ENCODE measurements around the gene ERAS. TPM values are rescaled to one million over a fixed set of nuclear protein-coding genes. Genes with fewer than 3 reads are reported as not detected.

Gene ERAS
- total RNA-seq, 1 experiment from 2014 or later: not detected

DNA sequence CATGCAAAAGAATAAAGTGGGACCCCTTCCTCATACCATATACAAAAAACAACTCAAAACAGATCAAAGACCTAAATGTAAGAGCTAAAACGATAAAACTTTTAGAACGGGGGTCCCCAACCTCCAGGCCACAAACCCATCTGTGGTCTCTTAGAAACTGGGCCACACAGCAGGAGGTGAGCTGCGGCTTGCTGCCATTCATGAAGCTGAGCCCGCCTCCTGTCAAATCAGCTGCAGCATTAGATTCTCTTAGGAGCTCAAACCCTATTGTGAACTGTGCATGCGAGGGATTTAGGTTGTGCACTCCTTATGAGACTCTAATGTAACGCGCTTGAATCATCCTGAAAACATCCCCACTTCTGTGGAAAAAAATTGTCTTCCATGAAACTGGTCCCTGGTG, 46.9 kb upstream of the ERAS start:
- no peaks in the 10 kb centered on the region for H3K4me1 ChIP-seq (ENCODE audit: control insufficient read depth in 1 of 2, insufficient read depth in 2 of 2, low read length in 2 of 2)
- no peak overlapping the region for H3K4me3 ChIP-seq (replicated peaks in 1 of 2; ENCODE audit: low read depth in 1 of 2, low read length in 2 of 2)
- no peak overlapping the region for H3K9ac ChIP-seq (ENCODE audit: low read length)
- H3K36me3 ChIP-seq (ENCODE audit: control insufficient read depth in 1 of 2, insufficient read depth in 2 of 2, low read length in 2 of 2): no peaks in the 10 kb centered on the region
- POLR2A ChIA-PET: no interaction called here
- H3K27ac ChIP-seq (ENCODE audit: low read depth, low read length): no peak overlapping the region
- H3K27me3 ChIP-seq (ENCODE audit: insufficient read depth, low read length): no peaks in the 10 kb centered on the region
- CTCF ChIA-PET: no interaction called here
- no TSS peak for BruUV-seq (replicated peaks)
- ATAC-seq: no peak
- intact Hi-C loops (cut with micrococcal nuclease): no loop called here
- H3K9me2 ChIP-seq (ENCODE audit: insufficient read depth): no peaks in the 10 kb centered on the region
- H4K20me1 ChIP-seq (ENCODE audit: insufficient read depth): no peaks in the 10 kb centered on the region
- no peaks in the 10 kb centered on the region for H3K9me3 ChIP-seq (ENCODE audit: control insufficient read depth in 1 of 2, insufficient read depth in 1 of 2, low read depth in 1 of 2, low read length in 2 of 2)
- H3K79me2 ChIP-seq (ENCODE audit: insufficient read depth, low read length): no peaks in the 10 kb centered on the region
- DNase-seq (ENCODE audit: low read depth, low spot score): no peak
- H3K4me2 ChIP-seq (ENCODE audit: low read length): no peak overlapping the region
- RAD21 ChIA-PET (ENCODE audit: low non-redundant PET in 1 of 2, low total read pairs in 2 of 2, uncharacterized antibody in 2 of 2, unreplicated experiment in 2 of 2): no interaction called here
- TF ChIP-seq, protein P1, sequence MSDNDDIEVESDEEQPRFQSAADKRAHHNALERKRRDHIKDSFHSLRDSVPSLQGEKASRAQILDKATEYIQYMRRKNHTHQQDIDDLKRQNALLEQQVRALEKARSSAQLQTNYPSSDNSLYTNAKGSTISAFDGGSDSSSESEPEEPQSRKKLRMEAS (IDR thresholded peaks at IDR 0.05): no peak
- TF ChIP-seq ZFX (IDR thresholded peaks at IDR 0.05) (no peak), JUND (IDR thresholded peaks at IDR 0.05) (no peak), EGR1 (IDR thresholded peaks at IDR 0.05; ENCODE audit: low read depth) (no peak), YY1 (IDR thresholded peaks at IDR 0.05; ENCODE audit: extremely low read depth, insufficient replicate concordance, low read depth, low read length) (no peak), EZH2phosphoT487 (IDR thresholded peaks at IDR 0.05; ENCODE audit: borderline replicate concordance) (no peak), FOSL1 (IDR thresholded peaks at IDR 0.05; ENCODE audit: low read depth) (no peak), SRF (IDR thresholded peaks at IDR 0.05; ENCODE audit: low read depth) (no peak), POLR2AphosphoS5 (IDR thresholded peaks at IDR 0.05; ENCODE audit: low read depth, low read length) (no peak), RAD21 (IDR thresholded peaks at IDR 0.05; ENCODE audit: low read depth) (no peak), CBX3 (IDR thresholded peaks at IDR 0.05; ENCODE audit: low read depth) (no peak), ELF1 (IDR thresholded peaks at IDR 0.05; ENCODE audit: borderline replicate concordance, low read depth) (no peak), ZNF274 (IDR thresholded peaks at IDR 0.05; ENCODE audit: low read depth, low read length) (no peak), CEBPB (IDR thresholded peaks at IDR 0.05; ENCODE audit: low read depth) (no peak), SP1 (IDR thresholded peaks at IDR 0.05; ENCODE audit: low read depth) (no peak)
- TF ChIP-seq, protein P2, sequence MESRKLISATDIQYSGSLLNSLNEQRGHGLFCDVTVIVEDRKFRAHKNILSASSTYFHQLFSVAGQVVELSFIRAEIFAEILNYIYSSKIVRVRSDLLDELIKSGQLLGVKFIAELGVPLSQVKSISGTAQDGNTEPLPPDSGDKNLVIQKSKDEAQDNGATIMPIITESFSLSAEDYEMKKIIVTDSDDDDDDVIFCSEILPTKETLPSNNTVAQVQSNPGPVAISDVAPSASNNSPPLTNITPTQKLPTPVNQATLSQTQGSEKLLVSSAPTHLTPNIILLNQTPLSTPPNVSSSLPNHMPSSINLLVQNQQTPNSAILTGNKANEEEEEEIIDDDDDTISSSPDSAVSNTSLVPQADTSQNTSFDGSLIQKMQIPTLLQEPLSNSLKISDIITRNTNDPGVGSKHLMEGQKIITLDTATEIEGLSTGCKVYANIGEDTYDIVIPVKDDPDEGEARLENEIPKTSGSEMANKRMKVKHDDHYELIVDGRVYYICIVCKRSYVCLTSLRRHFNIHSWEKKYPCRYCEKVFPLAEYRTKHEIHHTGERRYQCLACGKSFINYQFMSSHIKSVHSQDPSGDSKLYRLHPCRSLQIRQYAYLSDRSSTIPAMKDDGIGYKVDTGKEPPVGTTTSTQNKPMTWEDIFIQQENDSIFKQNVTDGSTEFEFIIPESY (IDR thresholded peaks at IDR 0.05; ENCODE audit: extremely low read depth, insufficient replicate concordance, low read length): no peak
- TF ChIP-seq, protein P3, sequence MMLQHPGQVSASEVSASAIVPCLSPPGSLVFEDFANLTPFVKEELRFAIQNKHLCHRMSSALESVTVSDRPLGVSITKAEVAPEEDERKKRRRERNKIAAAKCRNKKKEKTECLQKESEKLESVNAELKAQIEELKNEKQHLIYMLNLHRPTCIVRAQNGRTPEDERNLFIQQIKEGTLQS (IDR thresholded peaks at IDR 0.05): no peak
- TF ChIP-seq, protein P4, sequence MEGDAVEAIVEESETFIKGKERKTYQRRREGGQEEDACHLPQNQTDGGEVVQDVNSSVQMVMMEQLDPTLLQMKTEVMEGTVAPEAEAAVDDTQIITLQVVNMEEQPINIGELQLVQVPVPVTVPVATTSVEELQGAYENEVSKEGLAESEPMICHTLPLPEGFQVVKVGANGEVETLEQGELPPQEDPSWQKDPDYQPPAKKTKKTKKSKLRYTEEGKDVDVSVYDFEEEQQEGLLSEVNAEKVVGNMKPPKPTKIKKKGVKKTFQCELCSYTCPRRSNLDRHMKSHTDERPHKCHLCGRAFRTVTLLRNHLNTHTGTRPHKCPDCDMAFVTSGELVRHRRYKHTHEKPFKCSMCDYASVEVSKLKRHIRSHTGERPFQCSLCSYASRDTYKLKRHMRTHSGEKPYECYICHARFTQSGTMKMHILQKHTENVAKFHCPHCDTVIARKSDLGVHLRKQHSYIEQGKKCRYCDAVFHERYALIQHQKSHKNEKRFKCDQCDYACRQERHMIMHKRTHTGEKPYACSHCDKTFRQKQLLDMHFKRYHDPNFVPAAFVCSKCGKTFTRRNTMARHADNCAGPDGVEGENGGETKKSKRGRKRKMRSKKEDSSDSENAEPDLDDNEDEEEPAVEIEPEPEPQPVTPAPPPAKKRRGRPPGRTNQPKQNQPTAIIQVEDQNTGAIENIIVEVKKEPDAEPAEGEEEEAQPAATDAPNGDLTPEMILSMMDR (IDR thresholded peaks at IDR 0.05 in 2 of 3, conservative IDR thresholded peaks at IDR 0.05 in 1 of 3; ENCODE audit: borderline replicate concordance in 1 of 3, insufficient read depth in 1 of 3, low read depth in 2 of 3, low read length in 2 of 3): no peak
- H2AFZ ChIP-seq (ENCODE audit: low read depth, low read length, poor library complexity, severe bottlenecking): no peak overlapping the region

Data from HCT116 (cell line).